Measurements from ENCODE around the gene IER3. TPM values are rescaled to one million over a fixed set of nuclear protein-coding genes. Genes with fewer than 3 reads are reported as not detected.

Gene IER3
- total and polyA plus RNA-seq, 9 of the 15 experiments (the other 6 are each of a cell fraction or from before 2014, with no cell fraction given): 1.5 to 30.0 (median 11.5) TPM

DNA sequence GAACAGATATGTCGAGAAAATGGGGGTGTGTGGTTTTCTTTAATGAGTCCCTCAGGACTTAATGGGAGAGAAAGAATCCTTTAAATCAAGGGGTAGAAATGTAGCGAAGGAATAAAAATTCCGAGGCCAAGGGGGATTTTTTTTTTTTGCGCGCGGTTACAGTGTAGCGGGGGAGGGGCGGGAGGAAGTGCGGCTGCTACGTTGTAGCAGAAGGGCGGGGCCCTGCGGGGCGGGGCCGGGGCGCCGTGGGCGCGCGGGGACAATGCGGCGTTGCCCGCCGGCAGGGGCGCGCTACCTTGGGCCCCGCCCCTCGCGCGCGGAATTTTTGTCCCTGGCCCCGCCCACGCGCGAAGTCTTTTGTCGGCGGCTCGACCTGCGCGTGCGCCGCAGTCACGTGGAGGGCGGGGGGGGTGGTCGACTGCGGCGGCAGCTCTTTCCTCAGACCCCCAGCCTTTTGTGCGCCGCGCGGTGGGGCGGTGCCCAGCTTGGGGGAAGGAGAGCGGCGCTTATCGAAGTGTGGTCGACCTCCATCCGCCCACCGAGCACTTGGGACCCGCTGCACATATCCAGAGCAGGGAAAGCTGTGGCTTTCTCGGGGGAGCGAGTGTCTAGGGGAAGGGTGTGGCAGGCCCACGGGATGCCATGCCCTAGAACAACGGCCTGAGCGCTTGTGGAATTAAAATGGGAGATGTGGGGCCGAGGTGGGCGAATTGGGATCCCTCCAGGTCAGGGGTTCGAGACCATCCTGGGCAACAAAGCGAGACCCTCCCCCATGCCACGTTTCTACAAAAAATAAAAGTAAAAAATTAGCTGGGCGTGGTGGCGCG, 22.9 kb downstream of the IER3 start (continued):
- TF ChIP-seq PTTG1 (tag; IDR thresholded peaks at IDR 0.05; ENCODE audit: low read depth) (no peak), SMAD2 (IDR thresholded peaks at IDR 0.05; ENCODE audit: low read depth, low read length) (no peak), ZNF12 (CRISPR knock-in tag; IDR thresholded peaks at IDR 0.05) (no peak), ZNF253 (CRISPR knock-in tag; conservative IDR thresholded peaks at IDR 0.05) (peak; percentile 77), PRPF4 (IDR thresholded peaks at IDR 0.05; ENCODE audit: insufficient read depth, low read depth, low read length, poor library complexity, severe bottlenecking) (peak; percentile 45), POLR2A (conservative IDR thresholded peaks at IDR 0.05) (peak; percentile 77), ZNF212 (CRISPR knock-in tag; IDR thresholded peaks at IDR 0.05) (peak; percentile 68; the same call in 1 of the 2 replicates), MEIS2 (IDR thresholded peaks at IDR 0.05; ENCODE audit: partially characterized antibody) (peak; percentile 72), ZNF644 (tag; IDR thresholded peaks at IDR 0.05; ENCODE audit: low read depth) (no peak), ZNF778 (CRISPR knock-in tag; IDR thresholded peaks at IDR 0.05) (no peak), RUNX1 (IDR thresholded peaks at IDR 0.05; ENCODE audit: low read depth) (no peak), HDAC8 (tag; IDR thresholded peaks at IDR 0.05) (no peak), DIDO1 (tag; IDR thresholded peaks at IDR 0.05; ENCODE audit: low read depth) (no peak), ARNT (IDR thresholded peaks at IDR 0.05) (peak; percentile 6 to 79; a peak in 1 of 4 replicates), RHOXF2B (CRISPR knock-in tag; conservative IDR thresholded peaks at IDR 0.05) (0 out of 2 replicates have a peak, but pooled peaks have one; percentile 65), ZFPM2 (CRISPR knock-in tag; IDR thresholded peaks at IDR 0.05) (no peak), ZNF57 (CRISPR knock-in tag; IDR thresholded peaks at IDR 0.05) (no peak), DACH1 (IDR thresholded peaks at IDR 0.05; ENCODE audit: partially characterized antibody) (no peak)
- TF ChIP-seq, protein P1, sequence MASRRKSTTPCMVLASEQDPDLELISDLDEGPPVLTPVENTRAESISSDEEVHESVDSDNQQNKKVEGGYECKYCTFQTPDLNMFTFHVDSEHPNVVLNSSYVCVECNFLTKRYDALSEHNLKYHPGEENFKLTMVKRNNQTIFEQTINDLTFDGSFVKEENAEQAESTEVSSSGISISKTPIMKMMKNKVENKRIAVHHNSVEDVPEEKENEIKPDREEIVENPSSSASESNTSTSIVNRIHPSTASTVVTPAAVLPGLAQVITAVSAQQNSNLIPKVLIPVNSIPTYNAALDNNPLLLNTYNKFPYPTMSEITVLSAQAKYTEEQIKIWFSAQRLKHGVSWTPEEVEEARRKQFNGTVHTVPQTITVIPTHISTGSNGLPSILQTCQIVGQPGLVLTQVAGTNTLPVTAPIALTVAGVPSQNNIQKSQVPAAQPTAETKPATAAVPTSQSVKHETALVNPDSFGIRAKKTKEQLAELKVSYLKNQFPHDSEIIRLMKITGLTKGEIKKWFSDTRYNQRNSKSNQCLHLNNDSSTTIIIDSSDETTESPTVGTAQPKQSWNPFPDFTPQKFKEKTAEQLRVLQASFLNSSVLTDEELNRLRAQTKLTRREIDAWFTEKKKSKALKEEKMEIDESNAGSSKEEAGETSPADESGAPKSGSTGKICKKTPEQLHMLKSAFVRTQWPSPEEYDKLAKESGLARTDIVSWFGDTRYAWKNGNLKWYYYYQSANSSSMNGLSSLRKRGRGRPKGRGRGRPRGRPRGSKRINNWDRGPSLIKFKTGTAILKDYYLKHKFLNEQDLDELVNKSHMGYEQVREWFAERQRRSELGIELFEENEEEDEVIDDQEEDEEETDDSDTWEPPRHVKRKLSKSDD (conservative IDR thresholded peaks at IDR 0.05; ENCODE audit: low read length): no peak
- TF ChIP-seq, protein P2, sequence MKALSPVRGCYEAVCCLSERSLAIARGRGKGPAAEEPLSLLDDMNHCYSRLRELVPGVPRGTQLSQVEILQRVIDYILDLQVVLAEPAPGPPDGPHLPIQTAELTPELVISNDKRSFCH (CRISPR knock-in tag; IDR thresholded peaks at IDR 0.05): no peak
- TF ChIP-seq, protein P2 (tag; IDR thresholded peaks at IDR 0.05): no peak
- TF ChIP-seq, protein P3, sequence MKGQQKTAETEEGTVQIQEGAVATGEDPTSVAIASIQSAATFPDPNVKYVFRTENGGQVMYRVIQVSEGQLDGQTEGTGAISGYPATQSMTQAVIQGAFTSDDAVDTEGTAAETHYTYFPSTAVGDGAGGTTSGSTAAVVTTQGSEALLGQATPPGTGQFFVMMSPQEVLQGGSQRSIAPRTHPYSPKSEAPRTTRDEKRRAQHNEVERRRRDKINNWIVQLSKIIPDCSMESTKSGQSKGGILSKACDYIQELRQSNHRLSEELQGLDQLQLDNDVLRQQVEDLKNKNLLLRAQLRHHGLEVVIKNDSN (CRISPR knock-in tag; IDR thresholded peaks at IDR 0.05): peak; percentile 99
- TF ChIP-seq, protein P4, sequence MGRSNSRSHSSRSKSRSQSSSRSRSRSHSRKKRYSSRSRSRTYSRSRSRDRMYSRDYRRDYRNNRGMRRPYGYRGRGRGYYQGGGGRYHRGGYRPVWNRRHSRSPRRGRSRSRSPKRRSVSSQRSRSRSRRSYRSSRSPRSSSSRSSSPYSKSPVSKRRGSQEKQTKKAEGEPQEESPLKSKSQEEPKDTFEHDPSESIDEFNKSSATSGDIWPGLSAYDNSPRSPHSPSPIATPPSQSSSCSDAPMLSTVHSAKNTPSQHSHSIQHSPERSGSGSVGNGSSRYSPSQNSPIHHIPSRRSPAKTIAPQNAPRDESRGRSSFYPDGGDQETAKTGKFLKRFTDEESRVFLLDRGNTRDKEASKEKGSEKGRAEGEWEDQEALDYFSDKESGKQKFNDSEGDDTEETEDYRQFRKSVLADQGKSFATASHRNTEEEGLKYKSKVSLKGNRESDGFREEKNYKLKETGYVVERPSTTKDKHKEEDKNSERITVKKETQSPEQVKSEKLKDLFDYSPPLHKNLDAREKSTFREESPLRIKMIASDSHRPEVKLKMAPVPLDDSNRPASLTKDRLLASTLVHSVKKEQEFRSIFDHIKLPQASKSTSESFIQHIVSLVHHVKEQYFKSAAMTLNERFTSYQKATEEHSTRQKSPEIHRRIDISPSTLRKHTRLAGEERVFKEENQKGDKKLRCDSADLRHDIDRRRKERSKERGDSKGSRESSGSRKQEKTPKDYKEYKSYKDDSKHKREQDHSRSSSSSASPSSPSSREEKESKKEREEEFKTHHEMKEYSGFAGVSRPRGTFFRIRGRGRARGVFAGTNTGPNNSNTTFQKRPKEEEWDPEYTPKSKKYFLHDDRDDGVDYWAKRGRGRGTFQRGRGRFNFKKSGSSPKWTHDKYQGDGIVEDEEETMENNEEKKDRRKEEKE (IDR thresholded peaks at IDR 0.05; ENCODE audit: borderline replicate concordance in 1 of 2, control insufficient read depth in 1 of 2, low read depth in 2 of 2, low read length in 1 of 2): peak in 1 of 2 experiments; percentile 82; a peak in 1 of 4 replicates
